Caki2 (cell line): Measurements from ENCODE around the gene POSTN. TPM values are rescaled to one million over a fixed set of nuclear protein-coding genes. Genes with fewer than 3 reads are reported as not detected.

Experiments used
- DNase-seq: peaks from one replicate; pipeline ENCODE4 v3.0.0-alpha.2; 2015; ENCODE audit warnings: low read depth
- in situ Hi-C: cut with HindIII; loops from 2 replicates; pipeline ENCODE4 v1.10.0; 2016; ENCODE audit warnings: low sequenced_read_pairs, low pct_unique_long_range_greater_than_20kb, mixed read lengths
- total RNA-seq: library from RNA; depleted of rRNA; stranded (reverse); fragments of >200 nt; shearing (Covaris generic); gene quantifications from 2 replicates; pipeline ENCODE4 v1.2.3, GENCODE V29; 2014; ENCODE audit warnings: low replicate concordance

POSTN gene
- total RNA-seq, 1 experiment from 2014 or later: not detected

GRCh38 chr13:37534676-37535075 is 63.9 kb downstream of the POSTN start:
- no peak for DNase-seq

GRCh38 chr13:37534181-37534580 is 64.4 kb downstream of the POSTN start:
- peak; percentile 0 for DNase-seq
- in situ Hi-C loops: no loop called here

More at GRCh38 chr13:37534676-37535075, 63.9 kb downstream of the POSTN start:
- in situ Hi-C loops: no loop called here

- in situ Hi-C loops: no loop called here
- peak; percentile 2 for DNase-seq
These were observed 67.5 kb downstream of the POSTN start for GRCh38 chr13:37531049-37531448.

GRCh38 chr13:37529751-37530385 is 68.7 kb downstream of the POSTN start:
- in situ Hi-C loops: no loop called here

GRCh38 chr13:37526710-37527473 is 71.7 kb downstream of the POSTN start:
- no peak for DNase-seq
- in situ Hi-C loops: no loop called here

More at GRCh38 chr13:37529751-37530385, 68.7 kb downstream of the POSTN start:
- no peak for DNase-seq

GRCh38 chr13:37515226-37515625 is 83.3 kb downstream of the POSTN start:
- DNase-seq: no peak
- in situ Hi-C loops: no loop called here
